ENCODE data around the gene ZC3H4.
"Not testable (repeated sequence)": the region's sequence is repeated elsewhere in the genome, so short reads cannot be mapped to it uniquely, and the experiment has no call there.

- TF ChIP-seq CTCF (IDR thresholded peaks at IDR 0.05; ENCODE audit: low read length); EZH2 (IDR thresholded peaks at IDR 0.05; ENCODE audit: borderline replicate concordance, low read length): not testable (repeated sequence)
Measured at GRCh38 chr19:47050562-47050961, 63.0 kb downstream of the ZC3H4 start.
